GM18499 (cell line): ENCODE data around the gene DOLPP1.

Experiments
- ATAC-seq: cut with Tn5 transposase; IDR thresholded peaks from one replicate; pipeline ENCODE4 v1.9.1; 2021; ENCODE audit warnings: moderate number of reproducible peaks; ENCODE audit not compliant: insufficient read depth, unreplicated experiment

The DOLPP1 gene

DNA sequence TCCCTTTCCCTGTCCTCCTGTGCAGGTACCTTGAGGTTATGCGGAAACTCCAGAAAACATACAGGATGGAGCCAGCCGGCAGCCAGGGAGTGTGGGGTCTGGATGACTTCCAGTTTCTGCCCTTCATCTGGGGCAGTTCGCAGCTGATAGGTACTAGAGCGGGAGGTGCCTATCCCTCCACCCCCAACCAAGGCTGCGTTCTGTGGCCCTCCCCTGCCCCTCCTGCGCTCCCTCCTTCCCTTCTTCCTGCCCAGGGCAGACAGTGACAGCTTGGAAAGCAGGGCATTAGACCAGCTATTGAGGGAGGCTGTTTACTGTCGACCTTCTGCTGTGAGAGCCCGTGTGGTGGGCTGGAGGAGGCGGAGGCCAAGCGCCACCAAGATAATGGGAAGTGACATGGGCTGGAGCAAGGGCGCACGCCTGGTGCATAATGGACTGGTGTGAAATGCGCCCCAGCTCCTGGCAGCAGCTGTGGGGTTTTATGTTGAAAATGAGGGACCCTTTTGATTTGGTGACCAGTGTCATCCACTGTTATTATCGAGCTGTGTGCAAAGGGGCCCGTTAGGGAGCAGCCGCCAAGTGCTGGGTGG, 55.6 kb downstream of the DOLPP1 start:
- no peak for ATAC-seq

DNA sequence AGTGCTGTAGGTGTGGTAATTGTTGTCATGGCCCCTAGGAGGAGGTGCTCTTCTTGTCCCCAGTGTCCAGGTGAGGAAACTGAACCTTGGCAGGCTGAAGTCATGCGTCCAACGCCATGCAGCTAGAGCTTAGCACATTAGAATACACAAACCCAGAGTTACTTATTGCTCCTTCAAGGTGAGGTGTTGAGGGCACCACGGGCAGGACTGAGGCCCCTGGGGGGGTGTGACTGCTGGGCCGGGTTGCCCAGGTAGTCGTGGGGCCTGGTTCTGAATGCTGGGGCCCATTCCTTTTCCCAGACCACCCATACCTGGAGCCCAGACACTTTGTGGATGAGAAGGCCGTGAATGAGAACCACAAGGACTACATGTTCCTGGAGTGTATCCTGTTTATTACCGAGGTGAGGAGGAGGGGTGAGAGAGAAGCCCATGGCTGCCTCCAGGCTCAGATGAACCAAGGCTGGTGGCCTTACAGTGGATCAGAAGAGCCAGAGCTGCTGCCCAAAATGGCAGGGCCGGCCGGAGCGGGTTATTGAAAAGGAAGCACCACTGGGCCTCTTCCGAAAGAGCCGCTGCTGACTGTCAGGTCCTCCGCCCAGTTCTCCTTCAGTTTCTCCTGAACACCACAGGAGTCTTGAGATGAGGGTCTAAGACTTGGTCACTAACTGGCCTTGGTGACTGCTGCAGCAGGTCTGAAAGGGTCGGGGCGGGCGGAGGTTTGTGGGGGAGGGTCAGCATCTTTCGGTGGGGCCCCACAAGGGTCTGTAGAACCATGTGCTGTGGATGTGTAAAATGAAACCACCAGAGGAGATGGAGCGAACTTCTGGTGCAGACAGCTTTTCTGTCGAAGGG, 56.6 kb downstream of the DOLPP1 start:
- ATAC-seq, result no peak

DNA sequence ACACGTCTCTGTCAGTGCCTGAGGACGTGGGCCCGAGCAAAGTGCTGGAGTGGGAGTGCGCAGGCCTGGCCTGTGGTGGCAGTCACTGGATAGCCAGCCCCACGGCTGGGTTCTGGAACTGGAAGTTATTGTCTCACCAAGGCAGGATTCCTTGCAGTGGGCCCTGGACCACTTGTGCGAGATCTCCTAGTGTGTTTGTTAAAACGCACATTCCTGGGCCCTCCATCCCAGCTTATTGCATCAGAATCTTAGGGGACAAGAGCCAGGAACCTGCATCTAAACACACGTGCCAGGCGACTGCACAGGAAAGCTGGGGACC, 57.2 kb downstream of the DOLPP1 start:
- no peak for ATAC-seq

DNA sequence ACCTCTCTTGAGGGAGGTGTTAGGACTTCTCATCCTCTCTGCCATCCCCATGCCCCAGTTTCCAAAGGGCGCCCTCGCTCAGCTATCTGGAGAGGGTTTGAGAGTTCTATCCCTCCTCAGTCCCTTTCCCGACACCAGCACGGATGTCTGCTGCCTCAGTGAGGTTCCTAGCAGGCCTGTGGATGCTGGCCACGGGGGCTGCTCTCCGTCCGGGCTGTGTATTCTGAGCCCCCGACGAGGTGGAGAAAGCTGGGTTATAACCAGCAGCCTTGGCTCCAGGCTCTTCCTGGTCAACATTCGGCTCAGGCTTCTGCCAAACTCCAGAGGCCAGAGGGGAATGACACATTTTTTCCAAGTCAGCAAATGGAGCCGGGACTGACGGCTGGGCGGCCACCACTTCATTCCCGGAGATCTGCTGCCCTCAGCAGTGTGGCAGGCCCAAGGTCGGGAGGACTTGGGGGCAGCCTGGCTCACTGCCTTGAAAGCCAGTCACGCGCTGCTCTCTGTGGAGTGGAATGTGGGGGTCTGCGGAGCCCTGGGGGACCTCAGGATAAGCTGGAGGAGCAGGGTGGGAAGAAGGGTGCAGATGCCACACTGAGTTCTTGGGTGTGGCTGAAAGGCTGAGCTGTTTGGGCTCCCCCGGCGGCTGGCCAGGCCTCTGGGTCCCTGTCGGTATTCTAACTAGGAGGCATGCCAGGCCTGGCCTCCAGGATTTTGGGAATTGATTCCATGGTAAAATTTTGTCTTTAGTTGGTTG, 57.7 kb downstream of the DOLPP1 start:
- no peak for ATAC-seq

DNA sequence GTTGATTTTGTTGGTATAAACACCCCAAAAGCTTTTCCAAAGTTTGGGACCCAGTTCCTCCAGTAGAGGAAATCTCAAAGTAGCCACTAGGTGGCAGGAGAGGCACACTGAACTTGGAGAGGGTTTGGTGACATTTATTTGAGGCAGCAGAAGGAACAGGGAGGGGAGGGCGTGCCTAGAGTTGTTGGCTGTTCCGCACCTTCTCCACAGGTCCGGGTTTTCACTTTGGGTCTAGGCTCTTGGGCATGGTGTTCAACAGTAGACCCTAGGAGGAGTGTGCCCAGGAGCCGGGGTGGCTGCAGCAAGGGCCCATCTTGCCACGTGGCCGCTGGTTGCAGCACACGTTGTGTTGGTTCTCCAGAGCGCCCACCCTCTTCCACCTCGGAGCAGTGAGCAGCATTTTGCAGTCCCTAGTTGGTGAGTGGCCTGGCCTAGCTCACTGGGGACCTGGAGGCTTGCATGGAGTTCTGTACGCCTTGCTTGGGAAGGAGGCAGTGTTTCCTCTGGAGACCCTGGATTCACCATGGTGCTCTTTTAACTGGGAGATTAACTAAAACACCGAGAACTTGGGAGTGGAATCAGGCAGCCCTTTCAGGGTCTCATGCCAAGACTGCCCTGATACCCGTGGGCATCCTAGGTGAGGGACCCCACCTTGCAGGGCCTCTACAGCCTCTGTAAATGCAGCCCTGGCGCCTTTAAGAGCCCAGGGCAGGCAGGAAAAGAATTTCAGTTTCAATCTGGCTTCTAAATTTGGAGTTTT, 58.5 kb downstream of the DOLPP1 start:
- ATAC-seq, result no peak

DNA sequence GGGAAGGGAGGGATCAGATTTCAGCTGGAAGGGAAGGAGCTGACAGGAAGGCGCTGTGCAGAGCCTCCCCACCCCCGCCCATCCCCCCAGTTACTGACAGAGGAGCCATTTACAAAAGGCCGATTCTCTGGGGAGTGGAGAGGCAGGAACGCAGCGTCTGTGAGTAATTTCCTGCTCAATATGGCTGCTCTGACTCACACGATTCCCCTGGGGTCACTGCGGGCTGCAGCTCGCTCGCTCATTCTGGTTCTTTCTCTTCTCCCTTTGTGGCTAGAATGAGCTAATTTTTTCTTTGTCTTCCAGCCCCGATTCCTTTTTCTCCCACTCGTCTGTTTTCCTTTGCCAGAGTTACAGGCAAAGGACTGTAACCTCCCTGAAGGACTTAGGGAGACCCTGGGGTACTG, 59.1 kb downstream of the DOLPP1 start:
- ATAC-seq, result no peak
